Suprapubic skin (tissue), 4 donors: ENCODE data around the gene KRT17. TPM values are rescaled to one million over a fixed set of nuclear protein-coding genes. Genes with fewer than 3 reads are reported as not detected.
"Not testable (repeated sequence)": the region's sequence is repeated elsewhere in the genome, so short reads cannot be mapped to it uniquely, and the experiment has no call there.

Experiments used
- DNase-seq, 2 donors: peaks; one replicate each; pipeline ENCODE4 v3.0.0-alpha.2; 2019; ENCODE audit warnings: low spot score in 2 of 2
- H3K27ac ChIP-seq: fragments of 200-600 bp; sonication (generic); one replicate; pipeline ENCODE4 v1.5.1; 2019
- H3K27me3 ChIP-seq: fragments of 200-600 bp; sonication (generic); one replicate; pipeline ENCODE4 v1.5.1; 2019
- H3K36me3 ChIP-seq: fragments of 200-600 bp; sonication (generic); one replicate; pipeline ENCODE4 v1.5.1; 2019
- H3K4me1 ChIP-seq: fragments of 200-600 bp; sonication (generic); one replicate; pipeline ENCODE4 v1.5.1; 2019
- H3K4me3 ChIP-seq: fragments of 200-600 bp; sonication (generic); one replicate; pipeline ENCODE4 v1.5.1; 2019; ENCODE audit warnings: mild to moderate bottlenecking
- H3K9me3 ChIP-seq: fragments of 200-600 bp; sonication (generic); one replicate; pipeline ENCODE4 v1.5.1; 2019
- CTCF ChIP-seq, 2 donors: fragments of 200-600 bp in 1 of 2; fragments of 450-650 bp in 1 of 2; sonication (generic) in 1 of 2; IDR thresholded peaks; one replicate each; pipeline ENCODE4 v1.5.1; 2016 to 2019; ENCODE audit warnings: antibody characterized with exemption in 2 of 2, mild to moderate bottlenecking in 1 of 2, moderate library complexity in 1 of 2
- EP300 ChIP-seq: sonication (generic); formaldehyde crosslinking; IDR thresholded peaks from one replicate; pipeline ENCODE4 v1.6.1; 2017; ENCODE audit warnings: antibody characterized with exemption
- POLR2A ChIP-seq, 2 donors: fragments of 450-650 bp; IDR thresholded peaks; one replicate each; pipeline ENCODE4 v1.6.1; 2017; ENCODE audit warnings: antibody characterized with exemption in 2 of 2, mild to moderate bottlenecking in 2 of 2, moderate library complexity in 2 of 2
- POLR2AphosphoS5 ChIP-seq, 3 donors: sonication (generic); formaldehyde crosslinking; IDR thresholded peaks; one replicate each; pipeline ENCODE4 v1.6.1; 2017; ENCODE audit warnings: antibody characterized with exemption in 3 of 3
- WGBS: methylation state at CpG from one replicate; pipeline ENCODE4 v1.1.5; 2018; 5-methylcytosine and 5-hydroxymethylcytosine counted together
- total RNA-seq, 4 donors: library from RNA; depleted of rRNA; stranded (reverse); fragments of >200 nt; gene quantifications; one replicate each; pipeline ENCODE4 v1.1.0, GENCODE V29; 2016

Gene KRT17
- total RNA-seq, 4 donors from 2014 or later = 434 to 2,751 (median 1,314) TPM

- Histone ChIP-seq H3K36me3 (no peaks in the 10 kb centered on the region), H3K4me1 (peaks cover 27% of the 10 kb centered on the region), H3K4me3 (no peak overlapping the region), H3K27ac (peak overlapping the region; percentile 84), H3K27me3 (peaks cover 9% of the 10 kb centered on the region), H3K9me3 (no peaks in the 10 kb centered on the region)
- TF ChIP-seq CTCF (IDR thresholded peaks at IDR 0.05) (no peak), POLR2AphosphoS5 (IDR thresholded peaks at IDR 0.05) (peak in 1 of 3 donors; percentile 5)
- DNase-seq = no peak
- WGBS = 19% methylated on average over 1 of the region's 1 CpG
These were observed 43.5 kb downstream of the KRT17 start for GRCh38 chr17:41580687-41581365.

- Histone ChIP-seq H3K4me1 (peaks cover 26% of the 10 kb centered on the region), H3K27ac (peak overlapping the region; percentile 84), H3K36me3 (no peaks in the 10 kb centered on the region), H3K4me3 (no peak overlapping the region), H3K27me3 (peaks cover 9% of the 10 kb centered on the region), H3K9me3 (no peaks in the 10 kb centered on the region)
- no peak for TF ChIP-seq POLR2A (IDR thresholded peaks at IDR 0.05)
- no peak for TF ChIP-seq POLR2AphosphoS5 (IDR thresholded peaks at IDR 0.05)
- no peak for TF ChIP-seq CTCF (IDR thresholded peaks at IDR 0.05)
- no peak for DNase-seq
- WGBS = 67% methylated on average over 2 of the region's 2 CpGs
These were observed 44.2 kb downstream of the KRT17 start for GRCh38 chr17:41580244-41580575.

- Histone ChIP-seq H3K9me3 (no peaks in the 10 kb centered on the region), H3K27me3 (peaks cover 9% of the 10 kb centered on the region), H3K4me3 (no peak overlapping the region), H3K4me1 (peaks cover 20% of the 10 kb centered on the region), H3K27ac (peak overlapping the region; percentile 84), H3K36me3 (no peaks in the 10 kb centered on the region)
- TF ChIP-seq CTCF (IDR thresholded peaks at IDR 0.05) = peak; percentile 75 to 87
- no peak for TF ChIP-seq EP300
- TF ChIP-seq POLR2A (IDR thresholded peaks at IDR 0.05) = no peak
- peak; percentile 83 to 89 for DNase-seq
- WGBS = 44% methylated on average over 13 of the region's 18 CpGs
These were observed 44.7 kb downstream of the KRT17 start for GRCh38 chr17:41579484-41580243.

GRCh38 chr17:41578971-41579370, 45.4 kb downstream of the KRT17 start:
- Histone ChIP-seq H3K4me1 (peaks cover 20% of the 10 kb centered on the region), H3K27ac (peak overlapping the region; percentile 84), H3K36me3 (no peaks in the 10 kb centered on the region), H3K4me3 (no peak overlapping the region), H3K9me3 (no peaks in the 10 kb centered on the region), H3K27me3 (peaks cover 9% of the 10 kb centered on the region)
- no peak for TF ChIP-seq POLR2A (IDR thresholded peaks at IDR 0.05)
- no peak for TF ChIP-seq EP300
- no peak for TF ChIP-seq POLR2AphosphoS5 (IDR thresholded peaks at IDR 0.05)
- no peak for TF ChIP-seq CTCF (IDR thresholded peaks at IDR 0.05)
- WGBS = 56% methylated on average over 5 of the region's 5 CpGs
- DNase-seq = no peak

- DNase-seq = no peak
- WGBS = 72% methylated on average over 1 of the region's 1 CpG
- Histone ChIP-seq H3K27ac (no peak overlapping the region), H3K36me3 (no peaks in the 10 kb centered on the region), H3K27me3 (peaks cover 13% of the 10 kb centered on the region), H3K4me1 (peaks cover 20% of the 10 kb centered on the region), H3K9me3 (no peaks in the 10 kb centered on the region), H3K4me3 (no peak overlapping the region)
- no peak for TF ChIP-seq CTCF (IDR thresholded peaks at IDR 0.05)
- no peak for TF ChIP-seq POLR2A (IDR thresholded peaks at IDR 0.05)
- no peak for TF ChIP-seq POLR2AphosphoS5 (IDR thresholded peaks at IDR 0.05)
These were observed 45.8 kb downstream of the KRT17 start for GRCh38 chr17:41578538-41578937.

GRCh38 chr17:41576740-41577139, 47.6 kb downstream of the KRT17 start:
- not testable (repeated sequence) for H3K9me3 ChIP-seq, H3K27ac ChIP-seq, H3K36me3 ChIP-seq, H3K4me3 ChIP-seq, DNase-seq
- Histone ChIP-seq H3K27me3 (peaks cover 25% of the 10 kb centered on the region), H3K4me1 (peaks cover 20% of the 10 kb centered on the region)
- WGBS = no CpG with 5 or more reads among the region's 4 CpGs
